ENCODE data around the gene IST1.

Gene IST1

GRCh38 chr16:71883168-71883848 lies 12.0 kb upstream of the IST1 start:
- no peak for TF ChIP-seq TAF1 (IDR thresholded peaks at IDR 0.05; ENCODE audit: low read depth)
- TF ChIP-seq EGR1 (IDR thresholded peaks at IDR 0.05) = peak; percentile 91
- 0 out of 2 replicates have a peak, but pooled peaks have one; percentile 16 for TF ChIP-seq YY1 (IDR thresholded peaks at IDR 0.05; ENCODE audit: low read depth)
- no peak for TF ChIP-seq TEAD4 (IDR thresholded peaks at IDR 0.05)
- peak; percentile 85; the same call in 1 of the 2 replicates for TF ChIP-seq ZBTB7A (IDR thresholded peaks at IDR 0.05; ENCODE audit: low read depth)

DNA sequence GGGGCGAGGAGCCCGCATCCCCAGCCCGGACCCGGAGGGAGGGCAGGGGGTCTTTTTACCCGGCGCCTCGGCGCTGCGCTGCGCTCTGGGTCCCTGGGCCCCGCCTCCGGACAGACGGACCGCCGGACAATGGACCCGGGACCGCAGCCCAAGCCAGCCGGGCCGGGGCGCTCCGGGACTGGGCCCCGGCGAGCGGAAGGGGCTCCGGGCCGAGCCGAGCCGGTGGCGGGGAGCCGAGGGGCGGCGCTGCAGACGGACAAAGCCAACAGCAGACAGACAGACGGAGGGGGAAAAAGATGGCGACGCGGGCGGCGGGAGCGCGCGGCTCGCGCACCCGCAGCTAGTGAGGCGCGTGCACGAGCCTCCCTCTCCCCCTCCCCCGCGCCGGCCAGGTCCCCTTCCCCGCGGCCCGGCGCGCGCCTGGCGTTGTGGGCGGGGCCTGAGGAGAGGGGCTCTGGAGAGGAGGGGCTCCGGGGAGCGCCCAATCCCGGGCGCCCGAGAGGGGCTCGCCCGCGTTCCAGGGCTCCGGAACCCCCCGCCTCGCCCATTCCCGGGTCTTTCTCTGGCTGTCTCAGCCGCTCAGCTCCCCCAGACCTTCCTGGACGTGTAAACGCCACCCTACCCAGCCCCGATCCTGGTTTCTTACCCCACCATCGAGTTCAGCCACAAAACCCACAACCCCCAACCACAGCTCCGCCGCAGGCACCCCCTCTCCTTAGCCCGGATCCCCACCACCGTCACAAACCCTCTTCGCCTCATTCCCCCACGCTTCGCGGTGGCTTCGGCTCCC lies 11.3 kb upstream of the IST1 start, which contains the start of gene ZNF821:
Gene ZNF821 (minus strand): TSS at position 334 of the 790 bp plus-strand sequence. CDS start 4,236 bp downstream, outside the sequence.
- peak; percentile 80 for TF ChIP-seq YY1 (IDR thresholded peaks at IDR 0.05; ENCODE audit: low read depth)
- no peak; the same call in 1 of the 2 replicates for TF ChIP-seq NFIC (IDR thresholded peaks at IDR 0.05)
- TF ChIP-seq MAX (IDR thresholded peaks at IDR 0.05) = peak; percentile 61; the same call in 1 of the 2 replicates
- TF ChIP-seq ZBTB7A (IDR thresholded peaks at IDR 0.05; ENCODE audit: low read depth) = peak; percentile 87
- TF ChIP-seq USF1 (IDR thresholded peaks at IDR 0.05) = no peak

DNA sequence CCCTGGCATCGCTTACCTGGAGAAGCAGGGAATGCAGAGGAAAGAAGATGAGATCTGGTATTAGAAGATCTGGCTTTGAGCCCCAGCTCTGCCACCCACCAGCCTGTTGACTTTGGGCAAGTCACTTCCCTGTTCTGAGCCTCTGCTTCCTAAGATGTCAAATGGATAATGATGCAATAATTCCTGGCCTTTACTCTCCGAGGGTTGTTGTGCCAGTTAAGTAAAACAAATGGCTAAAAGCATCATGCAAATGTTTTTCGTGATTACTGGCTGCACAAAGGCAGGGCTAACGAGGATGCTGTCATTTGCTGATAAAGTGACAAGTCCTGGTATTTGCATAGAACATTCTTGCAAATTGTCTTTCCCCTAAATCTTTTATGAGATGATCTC lies 10.1 kb upstream of the IST1 start:
- no peak for TF ChIP-seq YY1 (IDR thresholded peaks at IDR 0.05; ENCODE audit: low read depth)
- no peak for TF ChIP-seq RAD21 (IDR thresholded peaks at IDR 0.05; ENCODE audit: low read depth)
- no peak for TF ChIP-seq CEBPB (IDR thresholded peaks at IDR 0.05)
- TF ChIP-seq FOXM1 (IDR thresholded peaks at IDR 0.05; ENCODE audit: borderline replicate concordance, low read depth) = no peak

DNA sequence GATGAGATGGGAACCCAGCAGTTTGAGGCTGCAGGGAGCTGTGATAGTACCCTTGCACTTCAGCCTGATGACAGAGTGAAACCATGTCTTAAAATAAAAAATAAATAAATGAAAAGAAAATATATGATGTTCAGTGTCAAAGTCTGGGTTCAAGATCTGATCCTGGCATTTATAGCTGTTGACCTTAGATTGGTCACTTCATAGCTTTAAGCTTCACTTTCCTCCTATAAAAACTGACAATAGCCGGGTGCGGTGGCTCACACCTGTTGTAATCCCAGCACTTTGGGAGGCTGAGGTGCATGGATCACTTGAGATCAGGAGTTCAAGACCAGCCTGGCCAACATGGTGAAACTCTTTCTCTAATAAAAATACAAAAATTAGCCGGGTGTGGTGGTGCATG lies 6.2 kb upstream of the IST1 start:
- TF ChIP-seq CREB1 (IDR thresholded peaks at IDR 0.05; ENCODE audit: low read depth) (no peak), MAX (IDR thresholded peaks at IDR 0.05) (no peak), ZBTB7A (IDR thresholded peaks at IDR 0.05; ENCODE audit: low read depth) (no peak), FOXM1 (IDR thresholded peaks at IDR 0.05; ENCODE audit: borderline replicate concordance, low read depth) (no peak), EP300 (IDR thresholded peaks at IDR 0.05; ENCODE audit: borderline replicate concordance) (no peak), CEBPB (IDR thresholded peaks at IDR 0.05) (no peak), RAD21 (IDR thresholded peaks at IDR 0.05; ENCODE audit: low read depth) (no peak), TCF12 (IDR thresholded peaks at IDR 0.05; ENCODE audit: low read depth) (no peak), NFIC (IDR thresholded peaks at IDR 0.05) (no peak), TEAD4 (IDR thresholded peaks at IDR 0.05) (no peak), REST (IDR thresholded peaks at IDR 0.05; ENCODE audit: low read depth) (no peak), YY1 (IDR thresholded peaks at IDR 0.05; ENCODE audit: low read depth) (no peak), USF1 (IDR thresholded peaks at IDR 0.05) (no peak), TAF1 (IDR thresholded peaks at IDR 0.05; ENCODE audit: low read depth) (no peak), EGR1 (IDR thresholded peaks at IDR 0.05) (no peak)

DNA sequence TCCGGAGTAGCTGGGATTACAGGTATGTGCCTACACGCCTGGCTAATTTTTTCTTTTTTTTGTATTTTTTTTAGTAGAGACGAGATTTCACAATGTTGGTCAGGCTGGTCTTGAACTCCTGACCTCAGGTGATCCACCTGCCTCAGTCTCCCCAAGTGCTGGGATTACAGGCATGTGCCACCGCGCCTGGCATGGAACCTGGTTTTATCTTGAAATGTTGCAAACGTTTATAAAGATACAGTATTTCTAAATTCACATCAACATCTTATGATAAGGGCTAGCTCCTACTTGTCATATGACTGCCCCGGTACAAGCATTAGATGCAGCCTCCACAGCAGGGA lies 1.5 kb upstream of the IST1 start:
- TF ChIP-seq CEBPB (IDR thresholded peaks at IDR 0.05) (peak; percentile 39), TAF1 (IDR thresholded peaks at IDR 0.05; ENCODE audit: low read depth) (no peak)

GRCh38 chr16:71894229-71894920 lies 956 bp upstream of the IST1 start:
- no peak for TF ChIP-seq REST (IDR thresholded peaks at IDR 0.05; ENCODE audit: low read depth)
- TF ChIP-seq YY1 (IDR thresholded peaks at IDR 0.05; ENCODE audit: low read depth) = no peak
- 0 out of 2 replicates have a peak, but pooled peaks have one; percentile 8 for TF ChIP-seq MAX (IDR thresholded peaks at IDR 0.05)
- TF ChIP-seq CREB1 (IDR thresholded peaks at IDR 0.05; ENCODE audit: low read depth) = no peak
- TF ChIP-seq NFIC (IDR thresholded peaks at IDR 0.05) = no peak
- TF ChIP-seq ZBTB7A (IDR thresholded peaks at IDR 0.05; ENCODE audit: low read depth) = no peak
